ENCODE data around the gene ILKAP. TPM values are rescaled to one million over a fixed set of nuclear protein-coding genes. Genes with fewer than 3 reads are reported as not detected.

Gene ILKAP
- polyA plus RNA-seq, 2 of the 4 experiments (the other 2 are of a cell fraction): 36.3 to 41.4 TPM

- ChIA-PET CTCF (interaction anchor here (0.6 to 1.3 kb wide), 2 partner anchors 13 to 28 kb away, joined by 3 read pairs; no protein-coding TSS in a partner anchor), POLR2A (no interaction called here)
- FAIRE-seq (no peak), ATAC-seq (no peak), DNase-seq (ENCODE audit: low read depth in 1 of 2, low spot score in 1 of 2) (no peak)
- TF ChIP-seq HDAC2 (IDR thresholded peaks at IDR 0.05) (no peak), TFCP2L1 (CRISPR knock-in tag; IDR thresholded peaks at IDR 0.05) (no peak), CBX8 (IDR thresholded peaks at IDR 0.05) (no peak), RARB (CRISPR knock-in tag; IDR thresholded peaks at IDR 0.05) (no peak), HMGXB4 (CRISPR knock-in tag; IDR thresholded peaks at IDR 0.05; ENCODE audit: borderline replicate concordance) (no peak), MYC (IDR thresholded peaks at IDR 0.05; ENCODE audit: borderline replicate concordance, low read length) (no peak), KDM5A (IDR thresholded peaks at IDR 0.05) (no peak), ESRRA (IDR thresholded peaks at IDR 0.05; ENCODE audit: borderline replicate concordance, low read length) (no peak), NR3C1 (IDR thresholded peaks at IDR 0.05) (no peak), RNF2 (IDR thresholded peaks at IDR 0.05; ENCODE audit: borderline replicate concordance, low read depth) (no peak), GATA3 (IDR thresholded peaks at IDR 0.05; ENCODE audit: borderline replicate concordance) (no peak), CHD4 (IDR thresholded peaks at IDR 0.05; ENCODE audit: borderline replicate concordance) (no peak), NFE2L2 (conservative IDR thresholded peaks at IDR 0.05; ENCODE audit: low read length) (no peak), SREBF2 (IDR thresholded peaks at IDR 0.05) (no peak), JUNB (IDR thresholded peaks at IDR 0.05) (no peak), KDM1A (IDR thresholded peaks at IDR 0.05; ENCODE audit: low read depth) (no peak), FOXS1 (CRISPR knock-in tag; IDR thresholded peaks at IDR 0.05) (no peak), MAX (IDR thresholded peaks at IDR 0.05) (no peak), ZNF302 (CRISPR knock-in tag; IDR thresholded peaks at IDR 0.05) (no peak), HOXB13 (CRISPR knock-in tag; IDR thresholded peaks at IDR 0.05; ENCODE audit: low read depth) (no peak)
- Histone ChIP-seq H3K4me3 (no peak overlapping the region), H3K4me1 (peaks cover 30% of the 10 kb centered on the region), H3K27ac (no peak overlapping the region), H3K9me3 (no peaks in the 10 kb centered on the region), H3K4me2 (no peak overlapping the region)
- 88% methylated on average over 12 of the region's 12 CpGs for WGBS (ENCODE audit: missing lambda C conversion rate)
Measured at GRCh38 chr2:238165288-238165921, 38.1 kb downstream of the ILKAP start.

- no peak for ATAC-seq
- no peak for DNase-seq (ENCODE audit: low read depth in 1 of 2, low spot score in 1 of 2)
- POLR2A ChIA-PET: no interaction called here
- Histone ChIP-seq H3K4me1 (peaks cover 29% of the 10 kb centered on the region), H3K4me2 (no peak overlapping the region), H3K4me3 (no peak overlapping the region), H3K27ac (no peak overlapping the region), H3K9me3 (no peaks in the 10 kb centered on the region)
- CTCF ChIA-PET: interaction anchor here (1.3 kb wide), 1 partner anchor 27 kb away, joined by 3 read pairs; no protein-coding TSS in a partner anchor
- no peak for FAIRE-seq
- TF ChIP-seq, protein P1, sequence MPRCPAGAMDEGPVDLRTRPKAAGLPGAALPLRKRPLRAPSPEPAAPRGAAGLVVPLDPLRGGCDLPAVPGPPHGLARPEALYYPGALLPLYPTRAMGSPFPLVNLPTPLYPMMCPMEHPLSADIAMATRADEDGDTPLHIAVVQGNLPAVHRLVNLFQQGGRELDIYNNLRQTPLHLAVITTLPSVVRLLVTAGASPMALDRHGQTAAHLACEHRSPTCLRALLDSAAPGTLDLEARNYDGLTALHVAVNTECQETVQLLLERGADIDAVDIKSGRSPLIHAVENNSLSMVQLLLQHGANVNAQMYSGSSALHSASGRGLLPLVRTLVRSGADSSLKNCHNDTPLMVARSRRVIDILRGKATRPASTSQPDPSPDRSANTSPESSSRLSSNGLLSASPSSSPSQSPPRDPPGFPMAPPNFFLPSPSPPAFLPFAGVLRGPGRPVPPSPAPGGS (IDR thresholded peaks at IDR 0.05): no peak
- TF ChIP-seq EHF (CRISPR knock-in tag; IDR thresholded peaks at IDR 0.05): no peak
- no peak for TF ChIP-seq TFCP2L1 (CRISPR knock-in tag; IDR thresholded peaks at IDR 0.05)
- TF ChIP-seq SREBF2 (IDR thresholded peaks at IDR 0.05): no peak
- no peak for TF ChIP-seq ELK1 (IDR thresholded peaks at IDR 0.05; ENCODE audit: low read depth, low read length)
- TF ChIP-seq EP300 (IDR thresholded peaks at IDR 0.05): no peak
- no peak for TF ChIP-seq HDAC2 (IDR thresholded peaks at IDR 0.05)
- TF ChIP-seq RARB (CRISPR knock-in tag; IDR thresholded peaks at IDR 0.05): no peak
- TF ChIP-seq CBX2 (IDR thresholded peaks at IDR 0.05; ENCODE audit: borderline replicate concordance, low read depth): no peak
- no peak for TF ChIP-seq GATA3 (IDR thresholded peaks at IDR 0.05; ENCODE audit: borderline replicate concordance)
- no peak for TF ChIP-seq BHLHE40 (IDR thresholded peaks at IDR 0.05; ENCODE audit: low read depth, low read length)
- TF ChIP-seq HOXB5 (CRISPR knock-in tag; IDR thresholded peaks at IDR 0.05): no peak
- no peak for TF ChIP-seq MAFK (IDR thresholded peaks at IDR 0.05; ENCODE audit: partially characterized antibody)
- 88% methylated on average over 8 of the region's 8 CpGs for WGBS (ENCODE audit: missing lambda C conversion rate)
Measured at GRCh38 chr2:238164906-238165287, 38.6 kb downstream of the ILKAP start.
